GM21723 (cell line): ENCODE results near the gene PPP1R8.
"Not testable (repeated sequence)": the region's sequence is repeated elsewhere in the genome, so short reads cannot be mapped to it uniquely, and the experiment has no call there.

Source experiments
- ATAC-seq: cut with Tn5 transposase; IDR thresholded peaks from one replicate; pipeline ENCODE4 v1.9.1; 2021; ENCODE audit warnings: mild to moderate bottlenecking, moderate library complexity; ENCODE audit not compliant: unreplicated experiment

Gene PPP1R8

DNA sequence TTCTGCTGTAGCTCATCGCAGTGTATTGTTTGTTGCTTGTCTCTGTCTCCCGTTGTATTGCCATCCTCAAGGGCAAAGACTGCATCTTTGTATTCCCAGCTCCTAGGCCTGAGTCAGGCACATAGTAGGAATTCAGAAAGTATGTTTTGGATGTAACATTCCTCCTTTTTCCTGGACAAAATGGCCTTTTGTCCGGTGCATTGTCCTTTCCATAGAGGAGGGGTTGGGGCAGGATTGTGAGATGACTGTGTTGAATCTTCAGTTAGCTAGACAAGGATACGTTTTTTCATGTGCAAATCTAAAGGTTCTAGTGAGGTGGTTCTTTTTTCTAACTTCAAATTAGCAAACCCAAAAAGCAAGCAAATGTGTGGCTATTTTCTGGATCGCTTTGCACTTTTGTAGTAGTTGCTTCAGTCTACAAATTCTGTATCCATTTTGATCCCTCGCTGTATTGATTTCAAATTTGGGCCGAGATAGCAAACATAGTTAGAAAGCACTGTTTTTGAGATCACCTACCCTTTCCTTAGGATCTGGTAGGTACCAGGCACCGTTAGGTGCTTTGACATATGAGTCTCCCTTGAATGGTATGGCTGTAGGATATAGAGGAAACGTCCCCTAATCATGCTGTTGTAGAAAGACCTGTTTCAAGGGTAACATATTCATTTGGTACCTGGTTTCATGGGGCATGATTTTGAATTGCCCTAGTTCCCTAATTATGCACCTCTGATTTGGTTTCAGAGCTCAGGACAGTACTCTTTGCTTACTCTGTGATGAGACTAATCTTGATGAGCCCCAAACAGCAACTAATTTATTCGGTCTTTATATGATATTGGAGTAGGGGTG is 1.2 kb downstream of the PPP1R8 start:
- no peak for ATAC-seq

DNA sequence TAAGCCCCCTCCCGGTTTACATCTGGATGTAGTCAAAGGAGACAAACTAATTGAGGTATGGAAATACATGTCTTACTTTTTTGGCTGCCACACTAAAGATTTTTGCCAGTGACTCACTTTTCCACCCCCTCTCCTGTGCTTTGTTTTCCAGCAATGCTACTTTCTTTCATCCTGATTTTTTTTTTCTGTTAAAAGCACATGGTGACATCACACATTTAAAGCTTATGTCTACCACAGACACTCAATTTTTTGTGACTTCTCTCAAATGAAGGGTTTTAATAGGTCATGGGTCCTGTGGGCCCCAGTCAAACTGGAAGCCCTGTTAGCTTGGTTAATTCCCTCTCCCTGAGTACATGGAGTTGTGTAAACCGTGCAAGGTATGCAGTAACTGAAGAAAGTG is 2.2 kb downstream of the PPP1R8 start:
- ATAC-seq: no peak

DNA sequence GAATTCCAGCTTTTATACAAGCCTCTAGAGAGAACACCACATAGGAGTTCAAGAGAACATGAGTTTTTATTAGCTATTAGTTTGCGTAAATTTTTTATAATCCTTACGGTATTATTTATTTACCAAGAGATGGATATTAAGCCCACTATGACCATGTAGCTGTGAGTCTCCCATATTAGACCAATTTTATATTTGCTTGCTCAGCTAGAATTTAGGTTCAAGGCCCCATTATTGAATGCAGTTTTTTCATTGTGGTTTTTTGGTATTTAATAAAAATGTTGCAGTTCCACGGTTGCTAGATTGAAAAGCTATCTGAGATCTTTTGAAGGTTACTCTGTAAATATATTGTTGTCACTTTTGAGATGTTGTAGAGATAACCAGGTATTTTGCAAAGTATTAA is 2.9 kb downstream of the PPP1R8 start:
- ATAC-seq: no peak

DNA sequence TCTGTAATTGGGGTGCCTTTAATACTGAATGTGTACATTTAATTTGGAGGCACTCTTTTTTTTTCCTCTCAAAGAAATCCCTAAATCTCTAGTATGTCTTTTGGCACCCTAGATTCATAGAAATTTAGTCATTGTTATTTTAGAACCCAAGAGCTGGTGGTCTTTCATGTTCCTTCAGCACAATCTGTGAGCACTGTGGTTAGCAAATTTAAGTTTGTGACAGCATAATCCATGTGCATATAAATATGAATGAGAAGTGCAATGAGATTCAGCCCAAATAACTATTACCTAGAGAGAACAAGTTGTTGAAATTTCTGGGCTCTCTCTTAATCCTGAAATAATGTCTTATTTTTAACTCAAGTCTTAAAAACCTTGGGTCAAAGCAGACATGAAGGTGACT is 4.5 kb downstream of the PPP1R8 start:
- no peak for ATAC-seq

DNA sequence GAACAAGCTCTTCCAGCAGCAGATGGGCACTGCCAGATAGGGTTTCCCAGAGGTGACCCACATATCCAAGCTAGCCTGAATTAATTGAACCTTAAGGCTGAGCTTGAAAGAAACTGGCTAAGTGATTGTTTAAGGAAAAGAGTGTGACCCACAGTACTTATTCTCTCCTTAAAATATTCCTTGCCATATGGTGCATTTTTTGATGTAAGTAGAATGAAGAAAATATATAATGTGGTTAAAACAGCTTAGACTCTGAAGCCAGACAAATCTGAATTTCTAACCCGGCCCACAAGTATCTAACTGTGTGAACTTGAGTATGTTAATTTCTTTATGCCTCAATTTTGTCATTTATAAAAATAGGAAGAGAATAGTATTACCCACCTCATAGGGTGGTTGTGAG is 4.9 kb downstream of the PPP1R8 start:
- no peak for ATAC-seq

DNA sequence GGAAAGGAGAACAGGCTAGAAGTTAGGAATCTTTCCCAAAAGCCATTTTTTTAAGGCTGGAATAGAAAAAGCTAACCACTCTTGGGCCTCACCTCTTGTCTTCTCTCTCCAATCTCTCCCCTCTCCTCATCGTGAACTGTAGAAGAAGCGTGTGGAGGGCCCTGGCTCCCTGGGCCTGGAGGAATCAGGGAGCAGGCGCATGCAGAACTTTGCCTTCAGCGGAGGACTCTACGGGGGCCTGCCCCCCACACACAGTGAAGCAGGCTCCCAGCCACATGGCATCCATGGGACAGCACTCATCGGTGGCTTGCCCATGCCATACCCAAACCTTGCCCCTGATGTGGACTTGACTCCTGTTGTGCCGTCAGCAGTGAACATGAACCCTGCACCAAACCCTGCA is 19.4 kb downstream of the PPP1R8 start:
- ATAC-seq: no peak

DNA sequence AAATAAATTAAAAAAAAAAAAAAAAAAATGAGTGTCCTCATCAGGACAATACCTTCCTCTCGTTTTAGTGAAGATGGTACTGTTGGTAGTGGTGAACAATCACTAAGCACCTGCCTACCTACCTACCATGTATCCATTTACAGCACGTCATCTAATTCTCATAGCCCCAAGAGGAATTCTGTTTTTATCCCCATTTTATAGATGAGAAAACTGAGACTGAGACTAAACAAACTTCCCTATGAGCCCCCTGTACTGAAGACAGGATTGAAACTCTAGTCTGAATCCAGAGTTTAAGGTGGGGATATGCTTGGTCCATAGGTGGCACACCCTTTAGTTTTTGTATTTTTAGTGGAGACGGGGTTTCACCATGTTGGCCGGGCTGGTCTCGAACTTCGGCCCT is 24.5 kb downstream of the PPP1R8 start:
- no peak for ATAC-seq

DNA sequence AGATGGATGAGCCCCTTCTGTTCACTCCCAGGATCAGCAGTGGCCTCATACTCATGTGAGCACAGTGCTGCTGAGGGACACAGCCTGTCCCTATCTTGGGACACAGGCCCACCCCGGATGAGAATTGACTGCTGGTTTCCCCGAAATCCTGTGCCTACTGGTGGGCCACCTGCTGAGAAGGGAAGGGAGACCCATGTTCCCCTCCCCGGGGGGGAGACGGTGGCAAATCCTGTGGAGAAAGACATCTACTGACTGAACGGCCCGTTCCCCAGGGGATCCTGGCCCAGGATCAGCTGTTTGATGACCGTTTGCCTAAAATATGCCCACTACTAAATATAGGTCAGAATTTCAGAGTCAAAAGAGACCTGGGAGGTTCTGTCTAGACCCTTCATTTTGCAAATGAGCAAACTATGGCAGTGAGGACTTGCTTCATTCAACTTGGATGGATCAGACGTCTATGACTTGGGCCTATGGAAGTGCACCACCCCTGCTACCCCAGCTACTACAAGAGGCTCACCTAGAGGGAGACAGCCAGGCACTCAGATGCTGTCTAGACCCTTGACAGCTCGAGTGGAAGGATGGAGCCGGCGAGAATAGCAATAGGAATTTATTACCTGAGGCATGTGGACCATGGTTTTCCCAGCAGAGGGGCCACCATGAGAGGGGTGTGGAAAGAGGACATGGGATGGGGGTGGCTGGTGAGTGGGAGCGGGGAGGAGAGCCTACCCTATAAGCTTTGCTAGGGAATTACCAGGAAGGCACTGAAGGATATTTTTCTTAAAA is 26.2 kb downstream of the PPP1R8 start:
- ATAC-seq: no peak

DNA sequence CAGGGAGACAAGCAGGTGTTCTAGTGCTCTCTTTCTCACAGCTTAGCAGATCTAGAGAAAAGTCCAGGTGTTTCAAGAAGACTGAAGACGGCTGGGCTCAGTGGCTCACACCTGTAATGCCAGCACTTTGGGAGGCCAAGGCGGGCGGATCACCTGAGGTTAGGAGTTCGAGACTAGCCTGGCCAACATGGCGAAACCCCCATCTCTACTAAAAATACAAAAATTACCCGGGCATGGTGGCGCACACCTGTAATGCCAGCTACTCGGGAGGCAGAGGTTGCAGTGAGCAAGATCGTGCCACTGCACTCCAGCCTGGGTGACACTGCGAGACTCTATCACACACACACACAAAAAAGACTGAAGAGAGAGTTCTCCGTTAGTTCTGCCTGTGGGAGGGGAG is 27.0 kb downstream of the PPP1R8 start:
- ATAC-seq: not testable (repeated sequence)

DNA sequence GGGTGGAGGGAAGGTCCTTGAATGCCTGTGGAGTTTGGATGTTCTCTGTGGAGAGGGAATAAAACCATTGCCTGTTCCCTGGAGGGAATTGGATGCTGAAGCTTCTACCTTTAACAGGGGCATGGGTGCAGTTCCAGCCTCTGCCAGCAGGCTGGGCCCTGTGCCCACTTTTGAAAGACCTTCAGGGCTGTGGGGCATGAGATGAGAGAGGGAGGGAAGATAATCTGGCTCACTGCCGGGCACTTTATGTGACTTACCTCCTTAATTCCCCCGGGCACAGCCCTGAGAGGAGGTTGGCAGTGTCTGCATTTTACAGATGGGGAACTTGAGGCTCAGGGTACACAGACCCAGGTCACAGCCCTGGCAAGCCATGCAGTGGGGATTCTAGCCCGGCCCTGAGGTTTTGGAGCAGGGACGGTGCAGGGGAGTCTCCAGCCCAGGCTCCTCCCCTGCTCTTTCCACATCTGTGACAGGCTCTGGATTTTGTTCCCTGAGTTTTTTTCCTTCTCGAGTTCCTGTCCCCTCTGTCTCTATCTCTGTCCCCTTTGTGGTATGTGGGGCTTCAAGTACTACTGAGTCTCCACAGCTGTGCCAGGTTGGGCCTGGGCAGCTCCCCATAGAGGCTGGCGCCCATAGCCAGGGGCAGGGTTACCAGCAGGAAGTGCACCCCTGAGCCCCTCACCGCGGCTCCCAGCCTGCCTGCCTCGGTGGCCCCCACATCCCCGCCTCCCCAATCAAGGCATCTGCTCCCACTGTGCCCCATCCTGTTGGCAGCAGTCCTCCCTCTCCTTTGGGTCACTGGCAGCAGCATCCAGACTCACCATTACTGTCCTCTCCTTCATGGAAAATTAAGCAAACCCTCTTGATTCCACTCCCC is 27.7 kb downstream of the PPP1R8 start:
- no peak for ATAC-seq

DNA sequence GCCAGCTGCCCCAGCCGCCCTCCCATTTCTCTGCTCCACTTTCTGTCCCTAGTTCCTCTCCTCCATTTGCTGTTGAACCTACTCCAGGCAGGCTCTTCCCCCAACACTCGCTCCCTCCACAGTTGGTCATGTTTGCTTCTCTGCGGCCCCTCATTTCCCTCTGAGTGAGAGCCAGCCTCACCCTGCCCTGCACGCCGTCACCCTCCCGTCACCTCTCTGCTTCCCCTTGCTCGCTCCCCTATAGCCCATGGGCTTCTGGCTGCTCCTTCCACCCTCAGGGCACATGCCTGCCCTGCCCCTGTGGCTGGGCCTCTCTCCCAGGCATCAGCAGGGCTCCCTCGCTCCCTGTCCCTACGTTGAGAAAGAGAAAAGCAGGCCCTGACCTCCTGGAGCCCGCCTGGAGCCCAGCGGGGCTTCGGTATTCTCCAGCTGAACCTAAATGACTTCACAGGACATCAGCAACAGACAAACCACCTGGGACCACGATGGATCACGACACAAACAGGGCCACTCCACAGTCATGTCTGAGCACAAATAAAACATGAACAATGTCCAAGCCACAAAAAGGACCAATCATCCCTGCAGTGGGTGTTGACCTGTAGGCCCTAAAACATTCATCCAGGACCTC is 28.5 kb downstream of the PPP1R8 start:
- ATAC-seq: no peak

DNA sequence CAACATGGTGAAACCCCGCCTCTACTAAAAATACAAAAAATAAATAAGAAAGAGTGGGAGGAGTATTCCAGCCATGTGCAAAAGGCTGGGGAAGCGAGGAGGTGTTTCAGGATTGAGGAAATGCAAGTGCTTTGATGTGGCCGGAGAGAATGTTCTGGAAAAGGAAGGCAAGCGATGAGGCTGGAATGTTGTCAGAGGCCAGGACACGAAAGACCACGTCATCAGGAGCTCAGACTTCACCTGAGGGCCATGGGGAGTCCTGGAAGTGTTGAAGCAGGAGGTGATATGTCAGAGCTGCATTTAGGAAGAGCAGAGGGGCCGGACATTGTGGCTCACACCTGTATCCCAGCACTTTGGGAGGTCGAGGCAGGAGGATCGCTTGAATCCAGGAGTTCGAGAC is 30.9 kb downstream of the PPP1R8 start:
- no peak for ATAC-seq

DNA sequence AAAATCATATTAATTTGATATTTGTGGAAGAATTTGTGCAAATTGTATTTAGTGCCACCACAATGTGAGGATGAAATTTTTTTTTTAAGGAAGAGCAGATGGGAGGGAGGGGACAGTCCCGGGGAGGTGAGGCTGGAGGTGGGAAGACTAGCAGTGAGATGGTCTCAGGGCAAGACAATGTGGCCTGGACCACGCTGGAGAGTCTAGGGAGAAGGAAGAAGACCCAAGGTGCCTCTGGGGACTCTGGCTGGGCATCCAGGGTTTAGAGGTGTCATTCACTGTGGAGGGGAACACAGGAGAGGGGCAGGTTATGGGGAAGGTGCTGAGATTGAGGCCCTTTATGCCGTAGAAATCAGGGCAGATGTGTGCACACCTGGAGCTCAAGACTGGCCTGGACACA is 31.4 kb downstream of the PPP1R8 start:
- ATAC-seq: no peak

DNA sequence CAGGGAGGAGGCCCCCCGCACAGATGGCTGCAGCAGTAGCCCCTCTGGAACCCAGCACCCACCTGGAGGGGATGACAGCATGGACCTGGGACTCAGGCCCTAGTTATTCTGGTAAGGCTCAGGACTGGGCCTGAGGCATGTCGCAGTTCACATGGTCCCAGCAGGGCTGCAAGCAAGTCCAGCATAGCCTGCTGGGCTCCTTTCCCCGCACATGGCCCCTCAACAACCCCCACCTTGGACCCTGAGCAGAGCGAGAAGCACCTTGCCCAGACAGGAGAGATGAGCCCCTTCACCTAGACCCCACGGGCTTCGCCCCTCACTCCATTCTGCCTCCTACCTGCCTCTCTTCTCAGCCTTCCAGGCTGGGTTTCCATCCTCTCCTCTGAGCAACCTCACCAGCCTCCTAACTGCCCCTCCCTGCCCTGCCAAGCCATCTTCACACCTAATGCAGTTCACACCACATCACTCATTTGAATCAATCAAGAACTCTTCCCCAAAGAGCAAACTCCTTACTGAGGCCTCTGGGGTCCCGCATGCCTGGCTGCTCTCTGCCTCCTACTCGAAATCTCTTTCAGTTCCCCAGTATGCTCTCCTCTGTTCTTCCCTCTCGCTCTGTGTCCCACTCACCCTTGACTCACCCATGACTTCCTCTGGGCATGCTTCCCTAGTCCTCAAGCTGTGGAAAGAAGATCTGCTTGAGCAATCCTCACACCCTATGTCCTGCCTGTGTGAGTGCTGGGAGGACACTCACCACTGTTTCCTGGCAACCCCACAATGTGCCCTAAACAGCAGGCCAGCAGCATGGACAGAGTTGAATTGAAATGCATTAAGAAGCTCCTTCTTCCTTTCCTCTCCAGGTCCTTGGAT is 32.3 kb downstream of the PPP1R8 start:
- peak; percentile 53 for ATAC-seq

DNA sequence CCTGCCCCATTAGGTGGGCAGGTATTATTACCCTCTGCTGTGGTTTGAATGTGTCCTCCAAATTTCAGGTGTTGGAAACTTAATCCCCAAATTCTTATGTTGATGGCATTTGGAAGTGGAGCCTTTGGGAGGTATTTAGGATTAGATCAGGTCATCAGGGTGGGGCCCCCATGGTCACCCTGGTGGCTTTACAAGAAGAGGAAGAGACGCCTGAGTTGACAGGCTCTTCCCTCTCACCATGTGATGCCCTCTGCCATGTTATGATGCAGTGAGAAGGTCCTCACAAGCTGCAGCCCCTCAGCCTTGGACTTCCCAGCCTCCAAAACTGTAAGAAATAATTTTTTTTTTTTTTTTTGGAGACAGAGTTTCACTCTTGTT is 32.9 kb downstream of the PPP1R8 start:
- no peak for ATAC-seq

DNA sequence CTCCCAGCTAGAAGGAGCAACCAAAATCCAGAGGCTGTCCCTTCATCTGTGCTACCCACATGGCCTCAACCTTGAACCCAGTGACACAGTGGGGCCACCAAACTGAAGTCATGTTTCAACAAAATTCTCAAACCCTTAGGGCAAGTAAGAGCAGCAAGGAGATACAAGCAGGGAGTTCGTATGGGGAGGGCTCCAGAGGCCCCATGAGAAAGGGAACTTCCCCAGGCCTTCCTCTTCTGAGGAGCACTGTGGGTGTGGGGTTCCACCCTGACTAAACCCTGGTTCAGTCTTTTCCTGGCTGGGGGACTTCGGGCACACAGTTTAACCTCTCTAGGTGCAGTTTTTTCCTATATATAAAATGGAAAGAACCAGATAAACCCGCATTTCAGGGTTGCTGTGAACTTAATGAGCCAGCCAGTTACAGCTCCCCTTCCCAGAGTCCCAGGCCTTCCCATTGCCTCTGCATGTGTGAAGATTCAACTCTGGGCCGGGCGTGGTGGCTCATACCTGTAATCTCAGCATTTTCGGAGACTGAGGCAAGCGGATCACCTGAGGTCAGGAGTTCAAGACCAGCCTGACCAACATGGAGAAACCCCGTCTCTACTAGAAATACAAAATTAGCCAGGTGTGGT is 33.8 kb downstream of the PPP1R8 start:
- no peak for ATAC-seq

DNA sequence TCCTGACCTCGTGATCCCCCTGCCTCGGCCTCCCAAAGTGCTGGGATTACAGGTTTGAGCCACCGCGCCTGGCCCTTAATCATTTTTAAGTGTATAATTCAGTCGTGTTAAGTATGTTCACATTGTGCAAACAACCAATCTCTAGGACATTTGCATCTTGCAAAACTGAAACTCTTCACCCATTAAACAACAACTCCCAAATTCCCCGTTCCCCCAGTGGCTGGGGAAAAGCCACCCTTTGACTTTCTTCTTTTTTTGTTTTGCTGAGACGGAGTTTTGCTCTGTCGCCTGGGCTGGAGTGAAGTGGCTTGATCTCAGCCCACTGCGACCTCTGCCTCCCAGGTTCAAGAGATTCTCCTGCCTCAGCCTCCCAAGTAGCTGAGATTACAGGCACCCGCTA is 35.2 kb downstream of the PPP1R8 start:
- no peak for ATAC-seq

DNA sequence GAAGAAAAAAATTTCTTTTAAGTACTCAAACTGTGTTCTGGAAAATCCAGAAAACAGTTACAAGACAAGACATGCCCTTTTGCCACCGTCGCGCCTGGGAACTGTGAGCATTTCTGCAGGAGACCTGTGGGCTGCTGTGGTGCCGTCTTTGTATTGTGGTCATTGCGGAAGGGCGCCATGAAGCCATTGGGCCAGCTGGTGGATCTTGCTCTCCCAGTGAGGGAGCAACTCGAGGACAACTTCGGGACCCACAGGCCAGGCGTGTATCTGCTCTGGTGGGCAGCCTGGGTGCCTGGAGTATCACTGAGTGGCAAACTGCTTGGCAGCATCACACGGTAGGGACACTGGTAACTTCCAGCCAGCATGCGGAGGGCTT is 38.0 kb downstream of the PPP1R8 start:
- ATAC-seq: no peak

DNA sequence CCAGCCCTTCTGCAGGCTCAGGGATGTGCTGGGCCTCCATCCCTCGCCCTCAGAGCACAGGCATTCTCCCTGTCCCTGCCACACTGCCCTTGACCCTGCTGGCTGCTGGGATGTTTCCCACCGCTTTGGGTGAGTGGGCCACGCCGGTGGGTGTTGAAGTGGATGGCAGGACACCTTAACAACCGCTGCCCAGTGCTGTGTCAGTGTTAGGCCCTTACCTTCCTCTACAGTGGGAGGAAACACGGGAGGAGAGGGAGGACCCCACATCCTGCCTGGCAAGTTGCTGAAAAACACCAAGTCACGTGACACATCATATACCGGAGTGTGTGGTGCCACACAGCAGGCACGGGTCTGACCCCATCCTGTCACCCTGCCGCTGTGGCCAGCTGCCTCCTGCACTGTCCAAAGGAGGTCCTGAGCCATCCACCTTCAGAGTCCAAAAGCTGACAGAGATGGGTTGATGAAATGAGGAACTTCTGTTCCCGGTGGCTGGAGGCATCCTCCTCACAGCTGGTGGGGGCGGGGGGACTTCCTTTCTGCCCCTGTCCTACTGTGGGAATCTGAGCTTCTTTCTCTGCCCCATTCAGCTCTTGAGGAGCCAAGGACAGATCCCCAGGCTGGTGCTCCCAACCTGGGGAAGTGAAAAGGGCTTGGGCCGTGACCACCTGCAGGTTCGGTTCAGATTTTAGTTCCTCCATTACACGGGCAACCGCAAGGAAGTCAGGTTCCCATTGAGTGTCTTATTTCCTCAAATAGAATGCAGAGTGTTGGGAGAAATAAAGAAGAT is 38.5 kb downstream of the PPP1R8 start:
- ATAC-seq: no peak
